Testis (tissue), 2 donors: ENCODE measurements around the gene ADGRG3.

Experiments used
- CTCF ChIP-seq, 3 experiments: fragments of 450-650 bp in 2 of 3; fragments of 200-600 bp in 1 of 3; sonication (generic) in 1 of 3; IDR thresholded peaks; one replicate each; pipeline ENCODE4 v1.5.1; 2016 to 2019; ENCODE audit warnings: antibody characterized with exemption in 3 of 3, mild to moderate bottlenecking in 2 of 3, moderate library complexity in 1 of 3
- POLR2A ChIP-seq: fragments of 450-650 bp; IDR thresholded peaks from one replicate; pipeline ENCODE4 v1.6.1; 2017; ENCODE audit warnings: antibody characterized with exemption, mild to moderate bottlenecking, moderate library complexity

GRCh38 chr16:57724531-57724930 lies 56.4 kb downstream of the ADGRG3 start:
- TF ChIP-seq CTCF (IDR thresholded peaks at IDR 0.05) (no peak), POLR2A (no peak)
